Fibroblast of pulmonary artery (primary cell): ENCODE measurements around the gene CHIC2.

ENCODE experiments used
- DNase-seq: peaks from one replicate; pipeline ENCODE4 v3.0.0-alpha.2; 2010; ENCODE audit warnings: low read depth
- H3K4me3 ChIP-seq: replicated peaks from 2 replicates; pipeline ENCODE4 v1.5.1; 2011; ENCODE audit warnings: low read depth, mild to moderate bottlenecking, control low read depth, low read length, moderate library complexity
- CTCF ChIP-seq: IDR thresholded peaks from 2 replicates; pipeline ENCODE4 v1.5.1; 2011; ENCODE audit warnings: mild to moderate bottlenecking, control low read depth, low read length, inconsistent platforms; ENCODE audit errors: missing control alignments

Gene CHIC2

GRCh38 chr4:54017974-54018373 lies 46.4 kb downstream of the CHIC2 start:
- no peak overlapping the region for H3K4me3 ChIP-seq
- DNase-seq, result no peak
- TF ChIP-seq CTCF, result no peak

GRCh38 chr4:54017308-54017707 lies 47.1 kb downstream of the CHIC2 start:
- no peak for DNase-seq
- H3K4me3 ChIP-seq, result no peak overlapping the region
- no peak for TF ChIP-seq CTCF

- no peak for TF ChIP-seq CTCF
- H3K4me3 ChIP-seq, result no peak overlapping the region
- no peak for DNase-seq
Observed at GRCh38 chr4:54016504-54016903, 47.9 kb downstream of the CHIC2 start.

- H3K4me3 ChIP-seq, result no peak overlapping the region
- no peak for TF ChIP-seq CTCF
- no peak for DNase-seq
Observed at GRCh38 chr4:54015423-54016030, 48.9 kb downstream of the CHIC2 start.

GRCh38 chr4:54014666-54015160 lies 49.7 kb downstream of the CHIC2 start:
- no peak for TF ChIP-seq CTCF
- no peak for DNase-seq
- H3K4me3 ChIP-seq, result no peak overlapping the region

- H3K4me3 ChIP-seq, result no peak overlapping the region
- no peak for TF ChIP-seq CTCF
- DNase-seq, result no peak
Observed at GRCh38 chr4:54011201-54011600, 53.2 kb downstream of the CHIC2 start.

GRCh38 chr4:54006755-54007154 lies 57.6 kb downstream of the CHIC2 start:
- H3K4me3 ChIP-seq, result no peak overlapping the region
- no peak for DNase-seq
- no peak for TF ChIP-seq CTCF
